ENCODE data around the gene RNF213.
A peak's percentile ranks its signal among the peaks of the same experiment; 100 is the strongest.

The RNF213 gene

DNA sequence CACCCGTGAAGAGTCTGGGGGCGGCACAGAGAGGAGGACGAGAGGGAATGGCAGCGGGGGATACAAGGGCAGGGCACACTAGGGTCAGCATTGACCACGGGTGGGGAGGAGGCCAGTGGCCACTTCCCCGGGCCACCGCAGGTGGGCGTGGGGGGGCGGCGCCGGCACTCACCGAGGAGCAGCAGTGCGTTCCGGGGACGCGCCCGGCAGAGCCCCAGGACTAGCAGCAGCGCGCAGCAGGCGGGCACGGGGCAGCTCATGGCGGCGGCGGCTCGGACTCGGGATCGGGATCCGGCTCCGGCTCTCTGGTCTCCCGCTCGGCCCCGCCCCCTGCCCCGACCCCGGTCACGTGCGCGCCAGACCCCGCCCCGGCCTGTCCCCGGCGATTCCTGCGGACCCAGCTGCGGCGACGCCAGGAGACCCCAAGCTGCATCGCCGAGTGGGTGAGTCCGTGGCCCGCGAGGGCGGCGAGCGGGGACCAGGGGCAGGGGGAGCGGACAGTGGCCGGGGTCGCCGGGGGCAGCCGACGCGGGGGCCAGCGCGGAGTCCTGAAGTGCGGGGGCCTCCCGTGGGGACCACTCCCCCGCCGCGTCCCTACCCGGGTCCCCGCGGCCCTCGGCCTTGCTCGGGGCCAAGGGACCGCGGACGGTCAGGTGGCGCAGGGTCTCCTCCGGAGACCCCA, 40.5 kb upstream of the RNF213 start, which contains the start of the genes SGSH and SLC26A11 (continued):
- TF ChIP-seq, protein P1, sequence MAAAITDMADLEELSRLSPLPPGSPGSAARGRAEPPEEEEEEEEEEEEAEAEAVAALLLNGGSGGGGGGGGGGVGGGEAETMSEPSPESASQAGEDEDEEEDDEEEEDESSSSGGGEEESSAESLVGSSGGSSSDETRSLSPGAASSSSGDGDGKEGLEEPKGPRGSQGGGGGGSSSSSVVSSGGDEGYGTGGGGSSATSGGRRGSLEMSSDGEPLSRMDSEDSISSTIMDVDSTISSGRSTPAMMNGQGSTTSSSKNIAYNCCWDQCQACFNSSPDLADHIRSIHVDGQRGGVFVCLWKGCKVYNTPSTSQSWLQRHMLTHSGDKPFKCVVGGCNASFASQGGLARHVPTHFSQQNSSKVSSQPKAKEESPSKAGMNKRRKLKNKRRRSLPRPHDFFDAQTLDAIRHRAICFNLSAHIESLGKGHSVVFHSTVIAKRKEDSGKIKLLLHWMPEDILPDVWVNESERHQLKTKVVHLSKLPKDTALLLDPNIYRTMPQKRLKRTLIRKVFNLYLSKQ (tag by site-specific recombination; IDR thresholded peaks at IDR 0.05; ENCODE audit: borderline replicate concordance), result no peak
- TF ChIP-seq KLF7 (tag by site-specific recombination; IDR thresholded peaks at IDR 0.05; ENCODE audit: borderline replicate concordance) (no peak), ZNF16 (tag by site-specific recombination; IDR thresholded peaks at IDR 0.05; ENCODE audit: low read depth) (no peak), ZNF221 (tag by site-specific recombination; IDR thresholded peaks at IDR 0.05; ENCODE audit: borderline replicate concordance) (no peak), ZNF624 (tag by site-specific recombination; IDR thresholded peaks at IDR 0.05) (no peak), ZXDB (tag by site-specific recombination; IDR thresholded peaks at IDR 0.05) (no peak), ZIC2 (tag by site-specific recombination; IDR thresholded peaks at IDR 0.05) (peak; percentile 95), ZNF24 (tag by site-specific recombination; IDR thresholded peaks at IDR 0.05) (no peak), ZNF274 (IDR thresholded peaks at IDR 0.05; ENCODE audit: low read length) (no peak), ZNF274 (tag by site-specific recombination; IDR thresholded peaks at IDR 0.05; ENCODE audit: borderline replicate concordance) (no peak), ZNF837 (tag by site-specific recombination; IDR thresholded peaks at IDR 0.05) (no peak), ZNF561 (tag by site-specific recombination; IDR thresholded peaks at IDR 0.05; ENCODE audit: borderline replicate concordance) (no peak), ZNF658 (tag by site-specific recombination; IDR thresholded peaks at IDR 0.05) (no peak), ZNF707 (tag by site-specific recombination; IDR thresholded peaks at IDR 0.05) (no peak), ZNF19 (tag by site-specific recombination; IDR thresholded peaks at IDR 0.05; ENCODE audit: low read depth) (no peak), ZNF138 (tag by site-specific recombination; IDR thresholded peaks at IDR 0.05; ENCODE audit: borderline replicate concordance) (no peak), HOXA7 (CRISPR knock-in tag; IDR thresholded peaks at IDR 0.05; ENCODE audit: borderline replicate concordance) (no peak), ZNF701 (tag by site-specific recombination; IDR thresholded peaks at IDR 0.05) (no peak), ZNF341 (tag by site-specific recombination; IDR thresholded peaks at IDR 0.05; ENCODE audit: low read depth) (peak; percentile 29; the same call in 1 of the 2 replicates), ZNF391 (tag by site-specific recombination; IDR thresholded peaks at IDR 0.05; ENCODE audit: borderline replicate concordance, low read depth) (no peak), ZFHX2 (tag by site-specific recombination; conservative IDR thresholded peaks at IDR 0.05) (peak; percentile 82), ZNF292 (tag by site-specific recombination; IDR thresholded peaks at IDR 0.05; ENCODE audit: borderline replicate concordance, low read depth) (no peak), ZNF521 (tag by site-specific recombination; IDR thresholded peaks at IDR 0.05) (no peak)
- TF ChIP-seq, protein P2, sequence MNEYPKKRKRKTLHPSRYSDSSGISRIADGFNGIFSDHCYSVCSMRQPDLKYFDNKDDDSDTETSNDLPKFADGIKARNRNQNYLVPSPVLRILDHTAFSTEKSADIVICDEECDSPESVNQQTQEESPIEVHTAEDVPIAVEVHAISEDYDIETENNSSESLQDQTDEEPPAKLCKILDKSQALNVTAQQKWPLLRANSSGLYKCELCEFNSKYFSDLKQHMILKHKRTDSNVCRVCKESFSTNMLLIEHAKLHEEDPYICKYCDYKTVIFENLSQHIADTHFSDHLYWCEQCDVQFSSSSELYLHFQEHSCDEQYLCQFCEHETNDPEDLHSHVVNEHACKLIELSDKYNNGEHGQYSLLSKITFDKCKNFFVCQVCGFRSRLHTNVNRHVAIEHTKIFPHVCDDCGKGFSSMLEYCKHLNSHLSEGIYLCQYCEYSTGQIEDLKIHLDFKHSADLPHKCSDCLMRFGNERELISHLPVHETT (tag by site-specific recombination; IDR thresholded peaks at IDR 0.05), result 0 out of 2 replicates have a peak, but pooled peaks have one; percentile 1
- TF ChIP-seq, protein P3, sequence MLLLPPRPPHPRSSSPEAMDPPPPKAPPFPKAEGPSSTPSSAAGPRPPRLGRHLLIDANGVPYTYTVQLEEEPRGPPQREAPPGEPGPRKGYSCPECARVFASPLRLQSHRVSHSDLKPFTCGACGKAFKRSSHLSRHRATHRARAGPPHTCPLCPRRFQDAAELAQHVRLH (tag by site-specific recombination; IDR thresholded peaks at IDR 0.05), result no peak
- TF ChIP-seq, protein P4, sequence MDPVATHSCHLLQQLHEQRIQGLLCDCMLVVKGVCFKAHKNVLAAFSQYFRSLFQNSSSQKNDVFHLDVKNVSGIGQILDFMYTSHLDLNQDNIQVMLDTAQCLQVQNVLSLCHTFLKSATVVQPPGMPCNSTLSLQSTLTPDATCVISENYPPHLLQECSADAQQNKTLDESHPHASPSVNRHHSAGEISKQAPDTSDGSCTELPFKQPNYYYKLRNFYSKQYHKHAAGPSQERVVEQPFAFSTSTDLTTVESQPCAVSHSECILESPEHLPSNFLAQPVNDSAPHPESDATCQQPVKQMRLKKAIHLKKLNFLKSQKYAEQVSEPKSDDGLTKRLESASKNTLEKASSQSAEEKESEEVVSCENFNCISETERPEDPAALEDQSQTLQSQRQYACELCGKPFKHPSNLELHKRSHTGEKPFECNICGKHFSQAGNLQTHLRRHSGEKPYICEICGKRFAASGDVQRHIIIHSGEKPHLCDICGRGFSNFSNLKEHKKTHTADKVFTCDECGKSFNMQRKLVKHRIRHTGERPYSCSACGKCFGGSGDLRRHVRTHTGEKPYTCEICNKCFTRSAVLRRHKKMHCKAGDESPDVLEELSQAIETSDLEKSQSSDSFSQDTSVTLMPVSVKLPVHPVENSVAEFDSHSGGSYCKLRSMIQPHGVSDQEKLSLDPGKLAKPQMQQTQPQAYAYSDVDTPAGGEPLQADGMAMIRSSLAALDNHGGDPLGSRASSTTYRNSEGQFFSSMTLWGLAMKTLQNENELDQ (tag by site-specific recombination; IDR thresholded peaks at IDR 0.05; ENCODE audit: low read depth), result no peak
- TF ChIP-seq, protein P5, sequence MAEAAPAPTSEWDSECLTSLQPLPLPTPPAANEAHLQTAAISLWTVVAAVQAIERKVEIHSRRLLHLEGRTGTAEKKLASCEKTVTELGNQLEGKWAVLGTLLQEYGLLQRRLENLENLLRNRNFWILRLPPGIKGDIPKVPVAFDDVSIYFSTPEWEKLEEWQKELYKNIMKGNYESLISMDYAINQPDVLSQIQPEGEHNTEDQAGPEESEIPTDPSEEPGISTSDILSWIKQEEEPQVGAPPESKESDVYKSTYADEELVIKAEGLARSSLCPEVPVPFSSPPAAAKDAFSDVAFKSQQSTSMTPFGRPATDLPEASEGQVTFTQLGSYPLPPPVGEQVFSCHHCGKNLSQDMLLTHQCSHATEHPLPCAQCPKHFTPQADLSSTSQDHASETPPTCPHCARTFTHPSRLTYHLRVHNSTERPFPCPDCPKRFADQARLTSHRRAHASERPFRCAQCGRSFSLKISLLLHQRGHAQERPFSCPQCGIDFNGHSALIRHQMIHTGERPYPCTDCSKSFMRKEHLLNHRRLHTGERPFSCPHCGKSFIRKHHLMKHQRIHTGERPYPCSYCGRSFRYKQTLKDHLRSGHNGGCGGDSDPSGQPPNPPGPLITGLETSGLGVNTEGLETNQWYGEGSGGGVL (tag by site-specific recombination; IDR thresholded peaks at IDR 0.05), result no peak
- TF ChIP-seq, protein P6, sequence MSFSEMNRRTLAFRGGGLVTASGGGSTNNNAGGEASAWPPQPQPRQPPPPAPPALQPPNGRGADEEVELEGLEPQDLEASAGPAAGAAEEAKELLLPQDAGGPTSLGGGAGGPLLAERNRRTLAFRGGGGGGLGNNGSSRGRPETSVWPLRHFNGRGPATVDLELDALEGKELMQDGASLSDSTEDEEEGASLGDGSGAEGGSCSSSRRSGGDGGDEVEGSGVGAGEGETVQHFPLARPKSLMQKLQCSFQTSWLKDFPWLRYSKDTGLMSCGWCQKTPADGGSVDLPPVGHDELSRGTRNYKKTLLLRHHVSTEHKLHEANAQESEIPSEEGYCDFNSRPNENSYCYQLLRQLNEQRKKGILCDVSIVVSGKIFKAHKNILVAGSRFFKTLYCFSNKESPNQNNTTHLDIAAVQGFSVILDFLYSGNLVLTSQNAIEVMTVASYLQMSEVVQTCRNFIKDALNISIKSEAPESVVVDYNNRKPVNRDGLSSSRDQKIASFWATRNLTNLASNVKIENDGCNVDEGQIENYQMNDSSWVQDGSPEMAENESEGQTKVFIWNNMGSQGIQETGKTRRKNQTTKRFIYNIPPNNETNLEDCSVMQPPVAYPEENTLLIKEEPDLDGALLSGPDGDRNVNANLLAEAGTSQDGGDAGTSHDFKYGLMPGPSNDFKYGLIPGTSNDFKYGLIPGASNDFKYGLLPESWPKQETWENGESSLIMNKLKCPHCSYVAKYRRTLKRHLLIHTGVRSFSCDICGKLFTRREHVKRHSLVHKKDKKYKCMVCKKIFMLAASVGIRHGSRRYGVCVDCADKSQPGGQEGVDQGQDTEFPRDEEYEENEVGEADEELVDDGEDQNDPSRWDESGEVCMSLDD (tag by site-specific recombination; IDR thresholded peaks at IDR 0.05), result no peak; the same call in 1 of the 2 replicates

Data from HEK293 (cell line).